GM10266 (cell line): Measurements from ENCODE around the gene MARVELD2.

Source experiments
- DNase-seq: peaks from one replicate; pipeline ENCODE4 v3.0.0; 2012; ENCODE audit errors: extremely low spot score
- TF ChIP-seq, protein P1 (sequence below): IDR thresholded peaks from 2 replicates; pipeline ENCODE4 v1.5.1; 2012; ENCODE audit warnings: mild to moderate bottlenecking, low read depth; ENCODE audit not compliant: control insufficient read depth, insufficient read depth; ENCODE audit errors: missing control alignments

The MARVELD2 gene

DNA sequence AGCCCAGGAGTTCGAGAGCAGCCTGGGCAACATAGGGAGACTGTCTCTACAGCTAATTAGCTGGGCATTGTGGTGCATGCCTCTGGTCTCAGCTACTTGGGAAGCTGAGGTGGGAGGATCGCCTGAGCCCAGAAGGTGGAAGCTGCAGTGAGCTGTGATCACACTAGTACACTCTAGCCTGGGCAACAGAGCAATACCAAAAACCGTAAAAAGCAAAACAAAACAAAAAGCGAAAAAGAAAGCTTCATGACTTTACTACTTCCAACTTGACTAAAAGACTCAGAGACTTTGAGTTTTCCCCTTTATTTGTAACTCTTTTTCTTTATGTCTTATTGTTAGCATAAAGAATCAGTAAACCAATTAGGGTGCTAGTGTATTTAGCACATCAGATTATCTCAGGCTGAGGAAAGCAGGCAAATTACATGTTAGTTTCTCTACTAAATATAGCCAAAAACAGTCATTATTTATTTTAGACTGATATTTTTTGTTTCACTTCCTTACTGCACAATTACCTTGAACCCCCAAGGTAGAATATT is 39.9 kb upstream of the MARVELD2 start:
- peak; percentile 36 for DNase-seq
- TF ChIP-seq, protein P1, sequence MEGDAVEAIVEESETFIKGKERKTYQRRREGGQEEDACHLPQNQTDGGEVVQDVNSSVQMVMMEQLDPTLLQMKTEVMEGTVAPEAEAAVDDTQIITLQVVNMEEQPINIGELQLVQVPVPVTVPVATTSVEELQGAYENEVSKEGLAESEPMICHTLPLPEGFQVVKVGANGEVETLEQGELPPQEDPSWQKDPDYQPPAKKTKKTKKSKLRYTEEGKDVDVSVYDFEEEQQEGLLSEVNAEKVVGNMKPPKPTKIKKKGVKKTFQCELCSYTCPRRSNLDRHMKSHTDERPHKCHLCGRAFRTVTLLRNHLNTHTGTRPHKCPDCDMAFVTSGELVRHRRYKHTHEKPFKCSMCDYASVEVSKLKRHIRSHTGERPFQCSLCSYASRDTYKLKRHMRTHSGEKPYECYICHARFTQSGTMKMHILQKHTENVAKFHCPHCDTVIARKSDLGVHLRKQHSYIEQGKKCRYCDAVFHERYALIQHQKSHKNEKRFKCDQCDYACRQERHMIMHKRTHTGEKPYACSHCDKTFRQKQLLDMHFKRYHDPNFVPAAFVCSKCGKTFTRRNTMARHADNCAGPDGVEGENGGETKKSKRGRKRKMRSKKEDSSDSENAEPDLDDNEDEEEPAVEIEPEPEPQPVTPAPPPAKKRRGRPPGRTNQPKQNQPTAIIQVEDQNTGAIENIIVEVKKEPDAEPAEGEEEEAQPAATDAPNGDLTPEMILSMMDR = no peak

GRCh38 chr5:69378376-69378775 is 36.5 kb upstream of the MARVELD2 start:
- TF ChIP-seq, protein P1 = no peak
- no peak for DNase-seq

- TF ChIP-seq, protein P1 = no peak
- no peak for DNase-seq
Observed at GRCh38 chr5:69404659-69405330, 10.1 kb upstream of the MARVELD2 start.

DNA sequence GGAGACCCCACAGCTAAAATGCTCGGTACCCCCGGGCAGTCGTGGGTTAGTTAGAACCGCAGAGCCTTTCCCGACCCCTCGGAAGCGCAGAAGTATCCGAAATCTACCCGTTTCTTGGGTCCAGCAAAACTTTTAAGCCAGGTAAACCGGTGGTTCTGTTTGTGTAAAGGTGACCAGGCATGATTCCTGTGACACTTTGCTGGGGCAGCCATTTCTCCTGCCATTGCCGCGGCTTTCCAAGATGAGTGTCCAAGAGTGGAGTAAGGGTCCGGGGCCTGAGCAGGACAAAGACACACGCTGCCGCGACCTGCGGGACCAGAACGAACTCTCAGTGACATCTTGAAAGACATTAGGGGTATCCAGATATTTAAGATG is 655 bp downstream of the MARVELD2 start:
- TF ChIP-seq, protein P1 = no peak
- no peak for DNase-seq

- DNase-seq = no peak
- TF ChIP-seq, protein P1 = no peak
Observed at GRCh38 chr5:69416180-69416579, 1.3 kb downstream of the MARVELD2 start.

DNA sequence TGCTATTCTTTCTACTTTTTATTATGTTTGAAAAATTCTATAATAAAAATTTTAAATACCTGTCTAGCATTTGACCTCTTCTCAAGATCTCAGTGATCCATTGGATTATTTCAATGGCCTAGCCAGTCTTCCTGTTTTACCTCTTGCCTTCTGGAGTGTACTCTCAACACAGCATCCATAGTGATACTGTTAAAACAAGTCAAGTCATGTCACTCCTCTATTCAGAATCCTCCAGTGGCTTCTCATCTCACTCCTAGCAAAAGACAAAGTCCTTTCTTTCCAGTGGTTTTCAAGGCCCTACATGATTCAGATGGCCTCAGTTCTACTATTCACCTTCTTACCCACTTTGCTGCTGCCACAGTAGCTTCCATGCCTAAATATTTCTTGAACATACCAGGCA is 1.8 kb downstream of the MARVELD2 start:
- no peak for DNase-seq

DNA sequence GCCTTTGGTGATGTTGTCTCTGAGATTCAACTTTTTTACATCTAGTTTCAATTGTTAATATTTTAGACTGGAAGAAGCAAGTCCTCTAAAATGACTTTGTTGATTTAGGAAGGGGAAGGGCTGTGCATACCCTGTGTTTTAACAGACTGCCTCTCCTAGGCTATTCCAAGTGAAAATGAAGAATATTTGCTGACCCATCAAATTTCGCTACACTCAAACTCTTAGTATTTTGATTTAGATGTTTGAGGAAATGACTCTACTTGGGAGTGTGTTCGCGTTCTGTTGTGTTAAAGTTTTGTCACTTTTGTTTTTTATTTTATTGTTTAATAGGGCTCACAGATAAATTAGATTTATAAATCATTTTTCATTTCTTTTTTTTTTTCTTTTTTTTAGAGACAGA is 3.6 kb downstream of the MARVELD2 start:
- TF ChIP-seq, protein P1 = no peak
- DNase-seq = no peak

More for the DNA sequence above, 1.8 kb downstream of the MARVELD2 start:
- TF ChIP-seq, protein P1 = no peak
